IPS-NIHi7 (cell line): ENCODE measurements around the gene CCR1.
"Not testable (repeated sequence)": the region's sequence is repeated elsewhere in the genome, so short reads cannot be mapped to it uniquely, and the experiment has no call there.

Experiments used
- DNase-seq: peaks from one replicate; pipeline ENCODE4 v3.0.0; 2012; ENCODE audit warnings: mixed read lengths; ENCODE audit errors: extremely low spot score

Gene CCR1

DNA sequence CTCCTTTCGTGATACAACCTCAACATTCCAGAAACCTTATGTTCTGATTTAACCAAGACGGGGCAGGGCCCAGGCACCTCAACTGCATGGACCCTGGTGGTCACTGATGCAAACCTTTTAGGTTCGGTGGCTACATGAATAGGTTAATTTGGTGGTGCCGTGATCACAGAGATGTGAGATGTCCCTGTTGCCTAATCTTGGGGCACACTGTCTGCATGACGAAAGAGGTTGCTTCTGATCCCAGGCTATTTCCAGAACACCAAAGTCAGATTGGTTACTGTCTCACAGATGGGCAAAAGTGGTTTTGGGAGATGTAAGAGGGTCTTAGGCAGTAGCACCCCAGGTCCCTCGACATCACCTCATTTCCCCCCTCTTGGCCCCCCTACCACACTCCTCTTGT is 4.0 kb upstream of the CCR1 start:
- no peak for DNase-seq

GRCh38 chr3:46209746-46210470 is 1.8 kb upstream of the CCR1 start:
- no peak for DNase-seq

- no peak for DNase-seq
Measured at GRCh38 chr3:46209053-46209452, 940 bp upstream of the CCR1 start.

GRCh38 chr3:46207514-46207913 is 599 bp downstream of the CCR1 start:
- DNase-seq, result not testable (repeated sequence)

DNA sequence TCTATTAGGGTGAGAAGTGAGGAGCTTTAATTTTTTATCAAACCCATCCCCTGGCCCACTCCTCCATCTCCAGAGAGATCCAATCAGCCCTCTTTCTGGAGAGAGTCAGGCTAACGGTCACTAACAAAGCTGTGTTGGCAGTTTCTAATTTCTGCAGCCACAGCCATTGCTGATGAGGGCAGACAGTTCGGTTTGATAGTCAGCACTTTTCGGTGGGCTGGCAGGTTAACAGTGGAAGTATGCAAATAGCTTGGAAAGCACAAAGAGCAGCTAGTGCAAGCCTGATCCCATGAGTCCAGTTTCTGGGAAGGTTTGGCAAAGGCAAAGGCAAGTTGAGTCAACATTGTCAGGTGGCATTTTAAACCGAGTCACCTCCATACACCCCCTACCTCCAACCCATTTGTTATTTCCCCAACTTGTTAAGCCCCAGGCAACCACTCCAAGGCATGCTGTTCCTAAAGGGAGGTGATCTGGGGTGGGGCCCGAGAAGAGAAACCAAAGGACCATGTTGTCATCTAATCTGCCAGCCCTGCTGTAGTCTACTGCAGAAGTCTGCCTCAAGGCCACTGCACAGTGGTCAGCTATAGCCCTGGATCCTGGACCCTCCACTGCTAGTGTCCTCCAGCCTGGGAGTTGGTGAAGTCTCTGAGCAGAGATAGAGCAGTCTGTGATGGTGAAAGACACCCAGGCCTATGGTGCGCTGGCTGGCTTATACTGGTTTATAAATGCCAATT is 1.7 kb downstream of the CCR1 start:
- DNase-seq, result no peak

DNA sequence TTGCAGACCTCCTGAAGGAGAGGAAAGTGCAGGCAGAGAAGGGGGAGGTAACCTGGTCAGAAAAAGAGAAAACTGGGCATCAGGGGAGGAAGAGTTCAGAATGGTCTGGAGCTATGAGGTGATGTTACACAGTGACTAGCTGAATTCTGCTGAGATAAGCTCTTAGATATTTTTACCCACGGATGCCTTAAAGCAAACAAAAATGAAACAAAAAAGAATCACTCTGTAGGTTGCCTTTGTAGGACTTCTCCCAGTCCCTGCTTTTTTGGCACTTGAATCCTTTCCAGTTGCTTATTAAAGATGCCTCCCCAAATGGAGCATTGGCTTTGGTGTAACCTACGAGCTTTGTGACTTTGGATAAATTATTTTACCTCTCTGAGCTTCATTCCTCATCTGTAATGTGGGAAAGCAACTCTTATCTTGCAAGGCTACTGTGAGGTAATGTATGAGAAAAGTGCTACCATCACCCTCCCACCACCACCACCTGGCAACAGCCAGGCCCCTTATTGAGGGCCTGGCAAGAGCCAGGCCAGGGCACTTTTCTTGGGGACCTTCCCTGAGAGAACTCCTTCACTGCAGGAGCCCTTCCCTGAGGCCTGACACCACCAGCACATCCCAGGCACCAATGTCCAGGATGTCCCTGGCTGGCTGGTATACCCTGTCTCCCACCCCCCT is 2.7 kb downstream of the CCR1 start:
- no peak for DNase-seq

DNA sequence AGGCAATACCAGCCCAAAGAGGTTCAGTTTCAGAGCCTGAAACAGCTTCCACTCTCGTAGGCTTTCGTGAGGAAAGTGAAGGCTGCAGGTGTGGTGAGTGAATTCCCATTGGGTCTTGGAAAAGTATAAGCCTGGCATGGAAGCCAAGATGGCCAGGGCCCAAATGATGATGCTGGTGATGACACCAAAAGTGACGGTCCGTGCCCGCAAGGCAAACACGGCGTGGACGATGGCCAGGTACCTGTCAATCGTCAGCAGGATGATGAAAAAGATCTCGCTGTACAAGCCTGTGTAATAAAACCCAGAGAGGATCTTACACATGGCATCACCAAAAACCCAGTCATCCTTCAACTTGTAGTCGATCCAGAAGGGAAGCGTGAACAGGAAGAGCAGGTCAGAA is 4.4 kb downstream of the CCR1 start:
- no peak for DNase-seq

- no peak for DNase-seq
Measured at GRCh38 chr3:46202535-46202934, 5.6 kb downstream of the CCR1 start.

GRCh38 chr3:46200790-46201189 is 7.3 kb downstream of the CCR1 start:
- DNase-seq, result no peak

GRCh38 chr3:46200211-46200610 is 7.9 kb downstream of the CCR1 start:
- no peak for DNase-seq

DNA sequence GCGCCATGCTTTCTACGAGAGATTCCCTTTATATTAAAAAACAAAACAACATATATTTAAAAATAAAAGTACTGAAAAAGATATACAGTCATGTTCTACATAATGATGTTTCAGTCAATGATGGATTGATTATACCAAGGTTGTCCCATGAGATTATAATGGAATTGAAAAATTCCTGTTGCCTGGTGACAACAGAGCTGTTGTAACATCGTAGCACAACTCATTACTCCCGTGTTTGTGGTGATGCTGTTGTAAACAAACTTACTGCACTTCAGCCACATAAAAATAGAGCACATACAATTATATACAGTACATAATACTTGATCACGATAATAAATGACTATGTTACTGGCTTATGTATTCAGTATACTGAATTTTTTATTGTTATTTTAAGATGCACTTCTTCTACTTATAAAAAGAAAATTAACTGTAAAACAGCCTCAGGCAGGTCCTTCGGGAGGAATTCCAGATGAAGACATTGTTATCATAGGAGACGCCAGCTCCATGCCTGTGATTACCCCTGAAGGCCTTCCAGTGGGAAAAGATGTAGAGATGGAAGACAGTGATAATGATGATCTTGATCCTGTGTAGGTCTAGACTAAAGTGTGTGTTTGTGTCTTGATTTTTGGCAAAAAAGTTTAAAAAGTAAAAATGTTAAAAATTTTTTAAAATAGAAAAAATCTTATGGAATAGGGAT is 11.7 kb downstream of the CCR1 start:
- no peak for DNase-seq

GRCh38 chr3:46194868-46195553 is 13.1 kb downstream of the CCR1 start:
- no peak for DNase-seq

DNA sequence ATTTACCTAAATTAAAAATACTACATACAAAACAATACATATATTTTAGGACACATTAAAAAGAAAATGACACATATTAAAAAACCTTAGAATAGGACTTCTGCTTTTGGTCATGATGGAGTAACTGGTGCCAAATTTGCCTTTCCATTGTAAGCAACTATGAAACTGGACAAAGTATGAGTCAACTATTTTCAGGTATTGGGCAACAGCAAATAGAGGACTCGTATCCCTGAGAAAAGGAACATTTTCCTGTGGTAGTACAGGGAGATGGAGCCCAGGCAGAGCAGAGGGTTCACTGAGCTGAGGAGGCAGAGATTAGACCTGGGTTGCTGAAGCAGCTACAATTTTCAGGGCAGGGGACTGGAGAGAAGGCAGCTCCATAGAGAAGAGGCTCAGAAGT is 14.7 kb downstream of the CCR1 start:
- DNase-seq, result no peak

GRCh38 chr3:46192939-46193338 is 15.2 kb downstream of the CCR1 start:
- DNase-seq, result no peak

- no peak for DNase-seq
Measured at GRCh38 chr3:46191730-46192129, 16.4 kb downstream of the CCR1 start.

GRCh38 chr3:46188708-46189107 is 19.4 kb downstream of the CCR1 start:
- no peak for DNase-seq

DNA sequence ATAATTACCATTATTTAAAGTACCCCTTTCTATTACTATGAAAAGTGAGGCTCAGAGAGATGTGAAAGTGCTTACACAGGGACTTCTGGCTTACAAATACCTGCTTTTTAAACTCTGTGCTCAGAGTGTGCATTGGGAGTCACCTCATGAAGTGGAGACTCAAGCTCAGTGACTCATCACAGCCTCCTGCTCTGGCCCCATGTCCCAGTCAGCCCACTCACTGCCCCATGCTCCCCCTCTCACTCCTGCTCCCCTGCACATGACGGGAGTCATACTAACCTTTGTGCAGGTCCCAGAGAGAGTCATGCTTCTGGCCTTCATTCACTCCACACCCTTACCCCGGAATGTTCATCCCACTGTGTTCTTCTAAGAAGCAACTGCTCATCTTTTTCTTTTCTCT is 20.2 kb downstream of the CCR1 start:
- DNase-seq, result no peak

DNA sequence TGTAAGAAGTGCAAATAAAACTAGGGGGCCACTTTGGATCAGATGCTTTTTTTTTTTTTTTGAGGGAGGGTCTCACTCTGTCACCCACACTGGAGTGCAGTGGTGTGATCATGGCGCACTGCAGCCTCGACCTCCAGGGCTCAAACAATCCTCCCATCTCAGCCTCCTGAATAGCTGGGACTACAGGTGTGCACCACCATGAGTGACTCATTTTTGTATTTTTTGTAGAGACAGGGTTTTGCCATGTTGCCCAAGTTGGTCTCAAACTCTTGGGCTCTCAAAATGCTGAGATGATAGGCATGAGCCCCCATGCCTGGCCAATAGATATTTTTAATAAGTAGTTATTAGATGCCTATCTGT is 20.8 kb downstream of the CCR1 start:
- DNase-seq, result no peak

DNA sequence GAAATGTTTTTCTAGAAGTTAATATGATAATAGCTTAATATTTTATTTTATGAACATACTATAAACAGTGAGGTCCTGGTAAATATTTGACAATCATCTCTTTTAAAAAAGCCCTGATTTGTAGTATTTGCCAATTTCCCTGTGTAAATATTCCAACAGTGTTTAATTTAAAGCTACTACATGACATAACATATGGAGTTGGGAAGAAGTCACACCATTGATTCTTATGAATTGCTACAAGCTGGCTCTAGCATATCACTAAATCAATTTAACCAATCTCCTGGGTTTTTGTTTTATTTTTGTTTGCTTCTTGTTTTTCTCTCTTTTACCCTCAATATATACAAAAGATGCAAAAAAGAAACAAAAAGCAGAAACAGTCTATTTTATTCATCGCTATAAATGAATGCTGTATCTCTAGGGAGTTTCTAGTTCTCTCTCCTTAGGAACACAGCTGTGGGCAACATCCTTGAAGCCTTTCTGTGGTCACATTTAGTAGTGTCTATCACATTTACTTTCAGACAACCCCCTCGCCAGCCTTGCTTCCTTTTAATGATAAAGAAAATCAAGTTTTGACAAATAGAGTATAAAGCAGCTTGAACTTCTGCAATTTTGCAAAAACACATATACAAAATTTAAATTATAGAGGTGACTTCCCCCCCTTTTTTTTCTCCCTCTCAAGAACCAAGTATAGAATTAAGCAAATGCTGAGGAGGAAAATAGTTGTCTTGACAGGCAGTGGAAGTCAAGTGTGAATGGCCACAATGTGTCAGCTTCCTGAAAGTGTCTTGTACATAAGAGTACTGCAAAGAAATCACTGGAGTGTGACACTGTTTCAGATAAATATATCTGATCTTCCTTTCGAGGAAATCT is 21.4 kb downstream of the CCR1 start:
- no peak for DNase-seq

- no peak for DNase-seq
Measured at GRCh38 chr3:46184469-46184868, 23.6 kb downstream of the CCR1 start.

DNA sequence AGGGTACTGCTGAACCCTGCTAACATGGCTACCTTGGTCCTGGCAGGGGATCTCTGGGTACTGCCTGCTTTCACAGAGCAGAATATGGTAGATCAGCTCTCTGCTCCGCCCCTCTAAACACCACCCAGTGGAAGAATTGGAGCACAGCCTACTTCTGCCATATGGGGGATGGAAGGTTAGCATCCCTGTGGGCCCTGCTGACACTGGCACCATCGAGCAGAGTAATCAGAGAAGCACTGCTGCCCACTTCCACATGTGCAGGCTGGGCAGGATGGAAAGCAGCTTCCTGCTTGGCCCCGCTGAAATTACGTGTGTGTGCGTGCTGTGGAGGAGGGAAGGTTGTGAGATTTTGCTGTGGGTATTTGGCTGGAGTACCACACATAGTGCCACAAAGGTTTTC is 24.8 kb downstream of the CCR1 start:
- DNase-seq, result no peak
